ENCODE measurements around the gene SPATA31D1.
"Not testable (repeated sequence)": the region's sequence is repeated elsewhere in the genome, so short reads cannot be mapped to it uniquely, and the experiment has no call there.

Gene SPATA31D1

GRCh38 chr9:81988472-81988871 is at the start of gene SPATA31D1:
Gene SPATA31D1 (plus strand): TSS chr9:81988772. CDS start chr9:81988819, 47 bp downstream.
- not testable (repeated sequence) for H3K4me3 ChIP-seq (ENCODE audit: low read length); H3K4me1 ChIP-seq (ENCODE audit: insufficient read depth, low read length); H3K9me3 ChIP-seq (ENCODE audit: low read length); H2AFZ ChIP-seq (ENCODE audit: low read depth, low read length); H3K36me3 ChIP-seq (ENCODE audit: insufficient read depth, low read length); H3K27me3 ChIP-seq (ENCODE audit: insufficient read depth, low read length)

GRCh38 chr9:81943393-81943792 is 45.2 kb upstream of the SPATA31D1 start, which contains the start of gene SPATA31D3:
Gene SPATA31D3 (plus strand): TSS chr9:81943500. CDS start chr9:81943586, 86 bp downstream.
- not testable (repeated sequence) for H2AFZ ChIP-seq (ENCODE audit: low read depth, low read length); H3K4me3 ChIP-seq (ENCODE audit: low read length); H3K36me3 ChIP-seq (ENCODE audit: insufficient read depth, low read length); H3K4me1 ChIP-seq (ENCODE audit: insufficient read depth, low read length); H3K27me3 ChIP-seq (ENCODE audit: insufficient read depth, low read length); H3K9me3 ChIP-seq (ENCODE audit: low read length)

GRCh38 chr9:81948650-81949049 is 39.9 kb upstream of the SPATA31D1 start:
- not testable (repeated sequence) for H3K4me1 ChIP-seq (ENCODE audit: insufficient read depth, low read length); H2AFZ ChIP-seq (ENCODE audit: low read depth, low read length); H3K27me3 ChIP-seq (ENCODE audit: insufficient read depth, low read length); H3K4me3 ChIP-seq (ENCODE audit: low read length); H3K36me3 ChIP-seq (ENCODE audit: insufficient read depth, low read length); H3K9me3 ChIP-seq (ENCODE audit: low read length)

GRCh38 chr9:81953096-81953495 is 35.5 kb upstream of the SPATA31D1 start:
- no peaks in the 10 kb centered on the region for H3K27me3 ChIP-seq (ENCODE audit: insufficient read depth, low read length)
- peaks cover 3% of the 10 kb centered on the region for H3K9me3 ChIP-seq (ENCODE audit: low read length)
- no peak overlapping the region for H2AFZ ChIP-seq (ENCODE audit: low read depth, low read length)
- no peak overlapping the region for H3K4me3 ChIP-seq (ENCODE audit: low read length)
- H3K4me1 ChIP-seq (ENCODE audit: insufficient read depth, low read length) = no peaks in the 10 kb centered on the region
- H3K36me3 ChIP-seq (ENCODE audit: insufficient read depth, low read length) = no peaks in the 10 kb centered on the region

- no peak overlapping the region for H3K4me3 ChIP-seq (ENCODE audit: low read length)
- no peaks in the 10 kb centered on the region for H3K4me1 ChIP-seq (ENCODE audit: insufficient read depth, low read length)
- H2AFZ ChIP-seq (ENCODE audit: low read depth, low read length) = no peak overlapping the region
- H3K9me3 ChIP-seq (ENCODE audit: low read length) = peaks cover 3% of the 10 kb centered on the region
- no peaks in the 10 kb centered on the region for H3K27me3 ChIP-seq (ENCODE audit: insufficient read depth, low read length)
- no peaks in the 10 kb centered on the region for H3K36me3 ChIP-seq (ENCODE audit: insufficient read depth, low read length)
Observed at GRCh38 chr9:81955625-81956024, 32.9 kb upstream of the SPATA31D1 start.

GRCh38 chr9:81964218-81965171 is 24.1 kb upstream of the SPATA31D1 start:
- H3K27me3 ChIP-seq (ENCODE audit: insufficient read depth, low read length) = no peaks in the 10 kb centered on the region
- H3K36me3 ChIP-seq (ENCODE audit: insufficient read depth, low read length) = no peaks in the 10 kb centered on the region
- no peak overlapping the region for H3K4me3 ChIP-seq (ENCODE audit: low read length)
- no peak overlapping the region for H2AFZ ChIP-seq (ENCODE audit: low read depth, low read length)
- H3K4me1 ChIP-seq (ENCODE audit: insufficient read depth, low read length) = no peaks in the 10 kb centered on the region
- no peaks in the 10 kb centered on the region for H3K9me3 ChIP-seq (ENCODE audit: low read length)

- H3K4me1 ChIP-seq (ENCODE audit: insufficient read depth, low read length) = no peaks in the 10 kb centered on the region
- H3K36me3 ChIP-seq (ENCODE audit: insufficient read depth, low read length) = no peaks in the 10 kb centered on the region
- H3K27me3 ChIP-seq (ENCODE audit: insufficient read depth, low read length) = no peaks in the 10 kb centered on the region
- H2AFZ ChIP-seq (ENCODE audit: low read depth, low read length) = no peak overlapping the region
- no peaks in the 10 kb centered on the region for H3K9me3 ChIP-seq (ENCODE audit: low read length)
- H3K4me3 ChIP-seq (ENCODE audit: low read length) = no peak overlapping the region
Observed at GRCh38 chr9:81968026-81968425, 20.5 kb upstream of the SPATA31D1 start.

GRCh38 chr9:81969971-81970370 is 18.6 kb upstream of the SPATA31D1 start:
- Histone ChIP-seq H3K4me3 (ENCODE audit: low read length) (no peak overlapping the region), H3K27me3 (ENCODE audit: insufficient read depth, low read length) (no peaks in the 10 kb centered on the region), H3K9me3 (ENCODE audit: low read length) (no peaks in the 10 kb centered on the region), H2AFZ (ENCODE audit: low read depth, low read length) (no peak overlapping the region), H3K36me3 (ENCODE audit: insufficient read depth, low read length) (no peaks in the 10 kb centered on the region), H3K4me1 (ENCODE audit: insufficient read depth, low read length) (no peaks in the 10 kb centered on the region)

- Histone ChIP-seq H3K4me3 (ENCODE audit: low read length) (no peak overlapping the region), H2AFZ (ENCODE audit: low read depth, low read length) (no peak overlapping the region), H3K36me3 (ENCODE audit: insufficient read depth, low read length) (no peaks in the 10 kb centered on the region), H3K27me3 (ENCODE audit: insufficient read depth, low read length) (no peaks in the 10 kb centered on the region), H3K4me1 (ENCODE audit: insufficient read depth, low read length) (no peaks in the 10 kb centered on the region), H3K9me3 (ENCODE audit: low read length) (no peaks in the 10 kb centered on the region)
Observed at GRCh38 chr9:81971727-81972126, 16.8 kb upstream of the SPATA31D1 start.

GRCh38 chr9:81974764-81975163 is 13.8 kb upstream of the SPATA31D1 start:
- Histone ChIP-seq H3K27me3 (ENCODE audit: insufficient read depth, low read length) (no peaks in the 10 kb centered on the region), H2AFZ (ENCODE audit: low read depth, low read length) (no peak overlapping the region), H3K4me1 (ENCODE audit: insufficient read depth, low read length) (no peaks in the 10 kb centered on the region), H3K4me3 (ENCODE audit: low read length) (no peak overlapping the region), H3K36me3 (ENCODE audit: insufficient read depth, low read length) (no peaks in the 10 kb centered on the region), H3K9me3 (ENCODE audit: low read length) (no peaks in the 10 kb centered on the region)

- no peaks in the 10 kb centered on the region for H3K36me3 ChIP-seq (ENCODE audit: insufficient read depth, low read length)
- no peaks in the 10 kb centered on the region for H3K9me3 ChIP-seq (ENCODE audit: low read length)
- H2AFZ ChIP-seq (ENCODE audit: low read depth, low read length) = no peak overlapping the region
Observed at GRCh38 chr9:81976351-81976750, 12.2 kb upstream of the SPATA31D1 start.

GRCh38 chr9:81979196-81979595 is 9.4 kb upstream of the SPATA31D1 start:
- Histone ChIP-seq H3K36me3 (ENCODE audit: insufficient read depth, low read length) (no peaks in the 10 kb centered on the region), H2AFZ (ENCODE audit: low read depth, low read length) (no peak overlapping the region), H3K4me1 (ENCODE audit: insufficient read depth, low read length) (peaks cover 2% of the 10 kb centered on the region), H3K4me3 (ENCODE audit: low read length) (no peak overlapping the region), H3K27me3 (ENCODE audit: insufficient read depth, low read length) (no peaks in the 10 kb centered on the region), H3K9me3 (ENCODE audit: low read length) (no peaks in the 10 kb centered on the region)

More at GRCh38 chr9:81976351-81976750, 12.2 kb upstream of the SPATA31D1 start:
- Histone ChIP-seq H3K27me3 (ENCODE audit: insufficient read depth, low read length) (no peaks in the 10 kb centered on the region), H3K4me3 (ENCODE audit: low read length) (no peak overlapping the region), H3K4me1 (ENCODE audit: insufficient read depth, low read length) (no peaks in the 10 kb centered on the region)

GRCh38 chr9:81980568-81980967 is 8.0 kb upstream of the SPATA31D1 start:
- Histone ChIP-seq H3K4me3 (ENCODE audit: low read length) (no peak overlapping the region), H3K36me3 (ENCODE audit: insufficient read depth, low read length) (no peaks in the 10 kb centered on the region), H3K4me1 (ENCODE audit: insufficient read depth, low read length) (peaks cover 2% of the 10 kb centered on the region), H3K9me3 (ENCODE audit: low read length) (no peaks in the 10 kb centered on the region), H2AFZ (ENCODE audit: low read depth, low read length) (no peak overlapping the region), H3K27me3 (ENCODE audit: insufficient read depth, low read length) (no peaks in the 10 kb centered on the region)
